ENCODE data around the gene AKAIN1.

The AKAIN1 gene

DNA sequence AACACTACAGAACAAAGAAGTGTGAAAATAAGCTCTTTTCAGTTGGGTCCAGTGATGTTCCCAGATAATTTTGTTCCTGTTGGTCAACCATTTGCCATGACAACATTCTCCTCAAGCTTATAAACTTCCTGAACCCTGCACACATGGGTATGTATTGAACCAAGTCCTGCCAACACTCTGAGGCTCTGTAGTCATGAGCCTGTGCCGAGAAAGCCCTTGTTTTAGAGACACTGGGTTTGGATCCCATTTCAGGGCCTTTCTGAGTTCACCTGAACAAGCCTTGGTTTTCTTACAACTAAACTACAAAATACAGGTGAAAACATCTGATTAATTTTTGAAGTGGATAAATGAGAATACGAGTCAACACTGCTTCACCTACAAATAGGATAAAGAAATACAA lies 38.5 kb downstream of the AKAIN1 start:
- no peak for DNase-seq

DNA sequence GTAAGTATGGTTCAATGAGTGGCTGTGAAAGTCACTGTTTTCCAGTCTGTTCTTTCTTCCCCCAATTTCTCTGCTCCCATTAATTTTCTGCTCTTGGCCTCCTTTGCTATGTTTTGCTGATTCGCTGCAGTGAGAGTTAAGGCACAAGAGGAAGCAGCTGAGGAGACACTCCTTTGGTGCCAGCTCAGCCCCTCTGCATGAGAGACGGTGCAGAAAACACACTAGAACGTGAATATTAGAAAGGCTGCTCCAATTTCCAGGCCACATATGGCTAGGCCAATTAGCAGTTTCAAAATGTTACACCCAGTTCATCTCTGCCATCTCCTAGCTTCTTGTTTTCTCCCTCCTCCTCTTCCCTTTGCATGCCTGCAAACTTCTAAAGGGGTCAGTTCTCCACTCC lies 38.9 kb downstream of the AKAIN1 start:
- no peak for DNase-seq

DNA sequence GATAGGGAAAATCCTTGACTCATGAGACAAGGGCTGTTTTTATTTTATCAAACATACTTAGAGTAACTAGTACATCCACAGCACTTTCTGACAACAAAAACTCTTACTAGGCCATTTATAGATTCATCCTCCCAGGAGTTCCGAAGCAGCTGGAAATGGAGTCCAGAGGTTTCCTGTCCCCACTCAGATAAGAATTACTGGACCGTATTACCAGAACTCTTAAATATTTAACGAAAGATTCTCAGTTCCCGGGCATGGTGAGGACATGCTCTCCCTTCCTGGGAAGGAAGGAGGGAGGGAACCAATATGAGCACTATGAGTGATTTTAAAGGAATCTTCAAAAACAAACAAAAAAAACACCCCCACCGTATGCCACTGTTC lies 41.2 kb downstream of the AKAIN1 start:
- DNase-seq: no peak

DNA sequence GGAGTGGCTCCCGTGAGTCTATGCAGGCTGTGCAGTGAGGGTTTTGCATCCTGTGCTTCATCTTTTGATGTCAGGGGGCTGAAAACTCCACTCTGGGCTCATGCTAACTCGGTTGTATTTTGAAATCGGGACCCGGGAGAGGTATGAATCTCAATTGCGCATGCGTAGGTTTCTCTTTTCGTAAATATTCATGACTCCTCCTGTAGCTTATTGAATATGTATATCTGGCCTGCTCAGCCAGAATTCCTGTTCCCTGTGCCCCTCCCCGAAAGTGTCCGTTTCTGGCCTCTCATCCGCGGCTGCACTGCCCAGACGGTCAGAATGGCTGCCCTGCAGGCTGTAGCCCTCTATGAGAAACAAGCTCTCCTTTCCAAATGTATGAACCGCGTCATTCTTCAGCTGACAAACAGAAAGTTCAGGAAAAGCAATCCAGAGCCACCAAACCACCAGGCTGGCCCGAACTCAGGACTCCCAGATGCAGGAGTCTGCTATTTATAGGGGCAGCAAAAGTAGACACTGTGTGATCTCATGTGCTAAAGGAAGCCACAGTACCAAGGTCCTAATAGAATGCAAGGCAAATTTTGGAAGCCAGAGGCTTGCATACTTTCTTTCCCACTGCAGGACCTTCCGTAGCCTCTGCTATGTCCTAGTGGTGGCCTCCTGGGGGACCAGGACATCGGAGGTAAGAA lies 41.7 kb downstream of the AKAIN1 start:
- DNase-seq: no peak

DNA sequence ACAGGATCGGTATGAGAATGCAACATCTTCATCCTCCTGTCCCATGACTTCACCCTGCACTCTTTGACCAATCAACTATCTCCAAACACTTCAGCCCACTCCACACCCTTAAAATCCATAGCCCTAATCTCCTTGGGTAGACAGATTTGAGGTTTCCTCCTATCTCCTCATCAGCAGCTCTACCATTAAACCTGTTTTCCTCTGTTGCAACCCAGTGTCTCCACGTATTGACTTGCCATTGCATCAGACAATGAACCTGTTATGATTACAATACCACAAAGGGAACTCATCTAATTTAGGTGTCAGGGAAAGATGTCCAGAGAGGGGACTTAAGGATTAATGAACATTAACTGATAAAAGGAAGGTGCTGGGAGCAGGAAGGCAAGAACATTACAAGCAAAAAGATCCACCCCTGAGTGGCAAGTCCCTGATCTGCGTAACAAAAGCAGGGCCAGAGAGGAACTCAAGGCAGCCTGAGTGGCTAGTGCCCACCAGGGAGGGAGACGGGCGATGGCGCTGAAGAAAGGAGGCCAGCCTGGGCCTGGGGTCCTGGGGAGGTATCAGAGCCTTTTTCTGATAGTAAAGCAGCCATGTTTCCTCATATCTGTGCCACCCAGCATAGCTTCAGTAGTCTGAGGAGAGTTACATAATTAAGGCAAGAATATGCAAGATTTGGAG lies 44.6 kb downstream of the AKAIN1 start:
- no peak for DNase-seq

DNA sequence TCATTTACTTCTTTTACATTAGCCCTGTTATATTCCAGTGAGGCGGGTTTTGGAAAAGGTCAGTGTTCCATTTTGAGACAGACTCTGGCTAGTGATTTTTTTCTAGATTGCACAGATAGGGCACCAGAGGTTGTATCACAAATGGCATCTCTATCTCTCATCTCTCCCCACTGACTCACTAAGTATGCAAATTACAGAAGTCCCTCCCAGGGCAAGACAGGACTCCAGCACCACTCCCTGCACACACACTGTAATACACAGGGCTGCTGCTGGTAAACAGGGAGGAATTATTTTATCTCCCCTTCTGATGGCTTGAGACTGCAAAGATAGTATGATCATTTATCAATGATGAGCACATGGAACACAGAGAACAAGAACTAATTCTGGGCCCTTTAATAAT lies 46.2 kb downstream of the AKAIN1 start:
- DNase-seq: no peak

DNA sequence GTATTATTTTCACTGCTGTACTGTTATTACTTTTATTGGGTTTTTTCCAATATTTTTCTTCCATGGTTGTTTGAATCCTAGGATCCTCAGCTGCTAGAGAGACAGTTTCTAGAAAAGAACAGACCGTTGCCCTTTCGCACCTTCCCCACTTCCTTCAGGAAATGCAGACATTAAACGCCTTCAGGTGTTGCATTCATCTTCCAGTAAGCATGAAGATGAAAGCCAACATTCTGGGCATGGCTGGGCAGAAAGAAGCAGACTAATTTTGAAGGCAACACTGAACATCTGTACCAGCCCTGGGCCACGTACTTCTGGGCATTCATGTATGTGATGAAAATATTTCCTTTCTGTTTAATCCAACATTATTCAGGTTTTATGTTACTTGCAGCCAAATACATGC lies 51.0 kb downstream of the AKAIN1 start:
- no peak for DNase-seq

DNA sequence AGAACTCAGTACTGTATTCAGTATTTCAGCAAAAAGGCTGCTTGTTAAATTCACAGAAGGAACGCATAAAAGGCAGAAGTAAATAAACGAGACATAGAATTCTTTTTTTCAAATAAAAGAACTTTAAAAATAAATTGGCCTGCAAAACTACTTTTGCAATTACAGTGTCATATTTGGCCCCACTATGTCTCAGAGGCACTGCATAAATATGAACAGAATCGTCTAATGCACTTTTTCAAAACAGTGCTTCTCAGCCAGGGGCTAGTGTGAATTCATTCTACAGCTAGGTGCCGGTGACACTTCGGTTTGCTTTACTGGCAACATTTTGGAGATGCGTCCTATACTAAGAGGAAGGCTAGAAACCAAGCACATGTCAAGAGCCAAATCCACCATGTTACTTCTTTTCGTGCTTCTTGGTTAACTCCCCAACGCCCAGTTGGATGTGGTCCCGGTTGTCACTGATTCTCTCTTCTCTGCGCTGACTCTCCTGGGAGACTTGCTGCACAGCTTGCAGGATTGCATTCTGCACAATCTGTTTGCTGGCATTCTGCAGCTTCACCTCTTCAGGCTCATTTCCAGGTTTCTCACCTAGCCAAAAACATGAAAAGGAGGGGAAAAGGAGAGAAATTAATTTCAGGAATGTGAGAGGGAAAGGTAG lies 51.8 kb downstream of the AKAIN1 start:
- no peak for DNase-seq

DNA sequence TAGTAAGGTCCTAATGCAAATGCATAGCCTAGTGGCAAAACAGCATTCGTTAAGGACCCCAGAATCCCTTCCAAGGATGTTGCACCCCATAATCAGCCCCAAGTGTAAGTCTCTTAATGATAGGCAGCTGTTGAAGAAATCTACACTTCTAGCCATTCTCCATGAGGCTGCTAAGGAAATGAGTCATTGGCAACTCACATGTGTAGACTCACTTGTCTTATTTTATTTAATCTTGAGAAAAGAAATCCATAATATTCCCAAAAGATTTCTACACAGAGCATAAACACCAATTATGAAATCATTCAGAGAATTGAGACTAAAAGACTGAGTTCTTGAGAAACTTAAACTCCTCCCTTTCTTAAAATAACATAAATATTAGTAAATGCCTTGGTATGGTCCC lies 52.4 kb downstream of the AKAIN1 start:
- DNase-seq: no peak

DNA sequence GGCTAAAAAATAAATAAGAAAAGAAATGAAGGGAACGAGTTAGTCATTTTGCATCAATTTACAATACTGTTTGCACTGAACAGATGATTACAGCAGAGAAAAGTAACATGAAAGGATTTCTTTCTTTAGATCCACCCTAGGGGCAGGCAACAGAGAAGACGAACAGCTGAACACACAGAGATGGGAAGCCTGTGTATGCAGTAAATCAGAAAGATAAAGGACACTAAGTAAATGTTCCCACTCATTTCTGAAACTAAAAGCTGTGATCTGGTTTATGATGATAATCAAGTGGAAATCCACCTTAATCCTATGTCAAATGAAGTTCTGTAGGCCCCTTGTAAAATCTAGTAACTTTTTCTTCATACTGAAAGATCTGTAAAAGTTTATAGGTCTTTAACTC lies 54.2 kb downstream of the AKAIN1 start:
- DNase-seq: no peak

DNA sequence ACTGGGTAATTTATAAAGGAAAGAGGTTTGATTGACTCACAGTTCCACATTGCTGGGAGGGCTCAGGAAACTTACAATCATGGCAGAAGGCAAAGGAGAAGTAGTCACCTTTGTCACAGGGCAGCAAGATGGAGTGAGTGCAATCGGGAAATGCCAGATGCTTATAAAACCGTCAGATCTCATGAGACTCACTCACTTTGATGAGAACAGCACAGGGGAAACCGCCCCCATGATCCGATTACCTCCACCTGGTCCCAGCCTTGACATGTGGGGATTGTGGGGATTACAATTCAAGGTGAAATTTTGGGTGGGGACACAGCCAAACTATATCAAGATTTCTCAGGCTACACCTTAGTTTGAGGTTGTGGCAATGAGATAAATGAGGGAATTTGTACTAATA lies 54.9 kb downstream of the AKAIN1 start:
- DNase-seq: no peak

DNA sequence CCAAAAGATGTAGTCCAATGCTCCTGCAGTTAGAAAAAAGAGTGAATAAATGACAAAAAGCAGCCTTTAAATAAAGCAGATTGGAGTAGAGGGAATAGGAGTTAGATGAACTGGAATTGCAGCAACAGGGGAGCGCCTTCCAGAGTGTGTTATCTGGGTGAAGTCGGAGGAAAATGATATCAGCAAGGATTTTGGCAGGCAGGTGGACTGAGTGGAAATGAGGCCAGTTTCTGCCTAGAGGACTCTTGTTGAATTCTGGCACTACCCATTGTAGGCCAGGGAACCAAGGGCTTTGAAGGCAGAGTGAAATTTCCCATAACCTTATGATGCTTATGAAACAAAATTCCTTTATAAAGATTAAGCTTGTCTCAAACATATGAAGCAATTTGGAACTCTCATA lies 59.8 kb downstream of the AKAIN1 start:
- DNase-seq: no peak

DNA sequence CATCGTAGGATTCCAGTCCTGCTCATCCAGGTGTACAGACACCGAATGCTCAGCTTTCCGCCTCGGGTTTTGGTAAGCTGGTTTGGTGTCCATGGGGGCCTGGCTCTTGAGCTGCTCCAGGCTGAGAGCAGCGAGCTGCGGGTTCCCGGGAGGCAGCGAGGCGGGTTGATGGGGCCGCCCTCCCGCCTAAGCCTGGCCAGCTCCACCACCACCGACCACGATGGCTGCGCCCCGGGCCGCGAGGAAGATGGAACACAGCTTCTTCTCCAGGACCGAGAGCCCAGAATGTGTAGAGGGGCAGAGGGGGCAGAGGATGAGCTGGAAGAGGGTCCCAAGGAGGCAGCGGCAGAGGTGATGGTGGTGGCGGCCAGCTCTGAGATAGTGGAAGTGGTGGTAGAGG lies 64.1 kb downstream of the AKAIN1 start:
- DNase-seq: no peak

DNA sequence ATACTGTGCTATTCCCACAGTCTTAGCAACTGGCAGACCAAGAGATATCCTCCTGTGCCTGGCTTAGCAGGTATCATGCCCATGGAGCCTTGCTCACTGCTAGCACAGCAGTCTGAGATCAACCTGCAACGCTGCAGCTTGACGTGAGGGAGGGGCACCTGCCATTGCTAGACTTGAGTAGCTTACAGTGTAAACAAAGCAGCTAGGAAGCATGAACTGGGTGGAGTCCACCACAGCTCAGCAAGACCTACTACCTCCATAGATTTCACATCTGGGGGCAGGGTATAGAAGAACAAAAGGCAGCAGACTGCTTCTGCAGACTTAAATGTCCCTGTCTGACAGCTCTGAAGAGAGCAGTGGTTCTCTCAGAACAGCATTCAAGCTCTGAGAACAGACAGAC lies 74.8 kb downstream of the AKAIN1 start:
- DNase-seq: no peak

DNA sequence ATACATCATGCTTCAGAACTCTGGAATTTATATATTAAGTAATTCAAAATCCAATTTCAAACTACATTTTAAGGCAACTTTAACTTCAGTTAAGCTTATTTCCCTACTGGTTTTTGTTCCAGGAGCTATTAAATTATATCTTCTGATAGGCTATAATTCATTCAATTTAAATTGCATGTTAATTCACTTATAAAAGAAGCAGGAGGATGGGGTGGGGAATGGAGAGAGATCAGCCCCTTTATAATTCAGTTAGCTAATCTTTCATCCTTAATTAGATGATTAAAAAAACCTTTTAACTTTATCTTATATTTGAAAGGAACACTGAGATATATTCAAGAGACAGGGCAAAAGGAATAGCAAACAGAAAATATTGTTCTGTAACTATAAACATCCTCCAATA lies 86.8 kb downstream of the AKAIN1 start:
- DNase-seq: no peak

DNA sequence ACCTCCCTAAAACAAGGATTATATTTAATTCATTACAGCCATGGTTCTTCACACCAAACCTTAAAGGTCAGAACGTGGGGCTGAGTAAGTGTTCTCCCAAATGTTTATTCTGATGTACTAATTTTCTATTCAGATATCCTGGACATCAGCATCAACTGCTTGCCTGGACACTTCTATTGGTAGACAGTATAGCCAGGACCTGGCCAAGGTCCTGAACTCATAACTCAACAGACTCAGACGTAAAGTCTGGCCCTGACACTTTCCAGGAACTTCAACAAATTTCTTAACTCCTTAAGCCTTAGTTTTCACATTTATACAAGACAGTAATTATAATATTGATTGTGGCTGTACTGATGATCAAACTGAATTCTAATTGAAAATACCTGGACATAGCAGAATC lies 89.1 kb downstream of the AKAIN1 start:
- DNase-seq: no peak

DNA sequence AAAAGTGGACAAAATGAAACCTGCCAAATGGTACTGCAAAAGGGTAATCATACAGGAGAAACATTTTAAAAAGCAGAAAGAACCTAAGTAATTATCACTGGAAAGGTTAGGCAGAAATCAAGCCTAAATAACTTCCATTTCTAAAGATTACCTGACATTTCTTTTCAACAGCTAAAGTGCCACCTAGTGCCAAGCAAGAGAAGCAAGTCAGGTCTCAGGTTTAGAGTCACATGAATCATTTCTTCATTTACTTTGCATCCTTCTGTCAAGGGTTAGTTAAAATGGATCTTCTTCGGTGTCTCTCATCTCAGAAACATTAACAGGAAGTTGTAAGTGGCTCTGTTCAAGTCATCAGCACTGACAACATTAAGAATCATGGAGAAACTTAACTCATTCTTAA lies 90.3 kb downstream of the AKAIN1 start:
- no peak for DNase-seq

DNA sequence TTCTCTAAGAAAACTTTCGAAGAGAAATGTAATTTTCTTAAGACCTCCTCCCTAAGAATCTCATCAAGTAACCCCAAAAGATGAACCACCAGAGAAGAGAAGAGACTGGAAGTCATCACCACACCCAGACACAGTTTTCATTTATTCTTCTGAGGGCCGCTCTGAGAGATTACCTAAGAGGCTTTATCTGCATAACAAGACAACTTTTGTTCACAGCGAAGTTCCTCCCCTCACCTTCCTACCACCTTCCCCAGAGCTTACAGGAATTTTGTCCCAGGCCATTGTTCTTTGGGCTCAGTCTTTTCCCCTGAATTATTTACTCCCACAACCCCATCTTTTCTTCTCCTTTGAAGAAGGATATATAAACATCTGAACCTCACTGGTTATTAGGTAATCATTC lies 92.8 kb downstream of the AKAIN1 start:
- DNase-seq: no peak

DNA sequence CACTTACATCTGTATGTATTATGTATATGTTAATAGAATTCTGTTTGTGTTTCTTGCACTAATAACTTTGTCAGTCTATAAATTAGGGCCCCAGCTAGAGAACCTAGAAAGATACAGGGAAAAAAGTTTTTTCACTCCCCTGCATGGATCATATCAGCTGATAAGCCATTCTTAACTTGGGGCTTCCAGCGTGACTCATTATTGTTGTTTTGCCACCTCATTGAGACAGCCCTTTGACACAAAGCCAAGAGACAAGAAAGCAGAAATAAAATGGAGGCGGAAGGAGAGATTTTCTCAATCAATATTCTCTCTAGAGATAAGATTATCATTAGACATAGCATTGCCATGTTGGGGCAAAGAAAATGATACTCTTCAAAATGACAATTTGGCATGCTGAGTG lies 93.4 kb downstream of the AKAIN1 start:
- DNase-seq: no peak

DNA sequence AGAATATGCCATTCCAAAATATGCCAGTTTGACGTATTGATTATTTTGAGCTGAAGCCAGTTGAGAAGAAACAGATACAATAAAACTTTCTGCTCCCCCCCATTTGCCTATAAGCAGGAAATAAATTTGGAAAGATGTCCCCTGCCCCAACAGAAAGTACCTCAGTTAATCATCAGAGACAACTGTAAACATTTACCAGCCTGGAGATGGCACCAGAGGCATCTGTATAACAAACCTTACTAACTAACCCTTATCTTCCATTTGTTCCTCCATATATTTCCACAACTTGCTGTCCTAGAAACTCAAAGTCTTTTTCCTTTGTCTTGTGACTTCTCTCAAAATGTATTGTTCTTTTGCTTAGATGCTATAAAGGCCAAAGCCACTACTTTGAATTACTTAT lies 93.8 kb downstream of the AKAIN1 start:
- no peak for DNase-seq

DNA sequence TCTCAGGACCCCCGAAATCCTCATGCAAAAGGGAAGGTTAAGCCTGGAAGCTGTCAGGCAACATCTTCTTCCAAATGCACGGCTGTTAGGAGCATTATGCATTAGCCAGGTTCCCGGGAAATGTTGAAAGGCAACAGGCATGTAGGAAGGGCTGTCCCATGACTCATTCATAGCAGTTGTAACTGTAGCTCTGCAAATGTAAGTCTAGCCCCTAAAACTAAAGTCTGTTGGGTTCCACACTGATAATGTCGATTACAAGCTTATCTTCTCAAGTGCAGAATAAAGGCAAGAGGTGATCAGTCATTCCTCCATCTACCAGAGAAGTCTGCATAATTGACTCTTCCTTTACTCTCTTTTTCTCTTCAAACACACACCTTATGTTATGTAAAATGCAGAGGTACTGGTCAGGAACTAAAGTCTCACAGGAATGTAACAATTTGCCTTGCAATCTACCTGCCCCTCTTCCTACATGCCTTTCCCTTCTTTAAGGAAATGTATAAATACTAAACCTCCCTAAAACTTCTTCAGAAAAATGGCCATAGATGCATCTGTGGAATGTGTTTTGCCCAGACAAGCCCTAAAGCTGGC lies 99.8 kb downstream of the AKAIN1 start:
- DNase-seq: no peak

DNA sequence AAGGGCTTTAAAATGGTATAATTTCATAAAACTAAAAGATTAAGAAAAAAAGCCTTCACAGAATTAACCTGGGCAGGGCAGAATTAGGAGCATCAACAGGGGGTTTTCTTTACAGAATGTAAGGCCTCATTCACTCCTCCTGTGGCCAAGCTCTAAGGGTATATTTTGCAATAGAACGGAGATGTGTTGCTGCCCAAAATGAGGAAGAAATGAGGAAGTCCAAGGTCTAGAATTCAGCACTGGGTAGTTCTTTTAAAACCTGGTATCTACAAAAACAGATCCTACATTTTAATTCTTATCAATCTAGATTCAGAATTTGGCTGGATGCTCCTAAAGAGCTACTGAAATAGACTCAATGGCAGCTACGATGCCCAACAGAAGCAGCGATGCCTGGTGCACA lies 101.8 kb downstream of the AKAIN1 start:
- no peak for DNase-seq

DNA sequence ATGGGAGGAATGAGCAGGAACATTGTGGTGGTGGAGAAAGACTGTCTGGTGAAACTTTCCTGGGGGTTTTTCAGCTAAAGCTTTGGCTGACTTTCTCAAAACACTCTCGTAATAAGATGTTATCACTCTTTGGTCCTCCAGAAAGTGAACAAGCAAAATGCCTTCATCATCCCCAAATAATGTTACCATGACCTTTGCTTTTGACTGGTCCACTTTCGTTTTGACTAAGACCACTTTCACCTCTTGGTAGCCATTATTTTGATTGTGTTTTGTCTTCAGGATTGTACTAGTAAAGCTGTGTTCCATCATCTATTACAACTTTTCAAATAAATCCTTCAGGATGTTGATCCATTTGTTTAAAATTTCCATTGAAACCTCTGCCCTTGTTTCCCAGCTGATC lies 103.2 kb downstream of the AKAIN1 start:
- no peak for DNase-seq
